ENCODE measurements around the gene PARD6G.

Gene PARD6G

DNA sequence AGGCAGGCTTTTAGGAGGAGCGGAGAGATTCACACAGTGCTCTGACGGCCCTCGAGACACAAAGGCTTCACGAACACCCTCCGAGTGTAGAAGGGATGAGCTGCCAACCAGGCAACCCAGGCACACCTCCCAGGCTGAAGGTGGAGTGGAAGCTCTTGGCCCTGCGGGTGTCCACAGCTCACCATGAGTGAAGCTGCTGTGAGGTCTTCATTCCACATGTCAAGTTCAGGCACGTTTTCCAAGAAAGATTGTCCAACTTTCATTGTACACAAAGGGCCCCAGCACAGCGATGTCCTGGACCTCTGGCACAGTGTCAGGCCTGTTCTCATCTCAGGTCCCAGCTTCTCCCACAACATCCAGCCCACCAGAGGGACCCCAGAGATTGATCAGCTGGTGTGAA lies 13.4 kb downstream of the PARD6G start:
- TF ChIP-seq, protein P1, sequence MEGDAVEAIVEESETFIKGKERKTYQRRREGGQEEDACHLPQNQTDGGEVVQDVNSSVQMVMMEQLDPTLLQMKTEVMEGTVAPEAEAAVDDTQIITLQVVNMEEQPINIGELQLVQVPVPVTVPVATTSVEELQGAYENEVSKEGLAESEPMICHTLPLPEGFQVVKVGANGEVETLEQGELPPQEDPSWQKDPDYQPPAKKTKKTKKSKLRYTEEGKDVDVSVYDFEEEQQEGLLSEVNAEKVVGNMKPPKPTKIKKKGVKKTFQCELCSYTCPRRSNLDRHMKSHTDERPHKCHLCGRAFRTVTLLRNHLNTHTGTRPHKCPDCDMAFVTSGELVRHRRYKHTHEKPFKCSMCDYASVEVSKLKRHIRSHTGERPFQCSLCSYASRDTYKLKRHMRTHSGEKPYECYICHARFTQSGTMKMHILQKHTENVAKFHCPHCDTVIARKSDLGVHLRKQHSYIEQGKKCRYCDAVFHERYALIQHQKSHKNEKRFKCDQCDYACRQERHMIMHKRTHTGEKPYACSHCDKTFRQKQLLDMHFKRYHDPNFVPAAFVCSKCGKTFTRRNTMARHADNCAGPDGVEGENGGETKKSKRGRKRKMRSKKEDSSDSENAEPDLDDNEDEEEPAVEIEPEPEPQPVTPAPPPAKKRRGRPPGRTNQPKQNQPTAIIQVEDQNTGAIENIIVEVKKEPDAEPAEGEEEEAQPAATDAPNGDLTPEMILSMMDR (IDR thresholded peaks at IDR 0.05) = no peak

DNA sequence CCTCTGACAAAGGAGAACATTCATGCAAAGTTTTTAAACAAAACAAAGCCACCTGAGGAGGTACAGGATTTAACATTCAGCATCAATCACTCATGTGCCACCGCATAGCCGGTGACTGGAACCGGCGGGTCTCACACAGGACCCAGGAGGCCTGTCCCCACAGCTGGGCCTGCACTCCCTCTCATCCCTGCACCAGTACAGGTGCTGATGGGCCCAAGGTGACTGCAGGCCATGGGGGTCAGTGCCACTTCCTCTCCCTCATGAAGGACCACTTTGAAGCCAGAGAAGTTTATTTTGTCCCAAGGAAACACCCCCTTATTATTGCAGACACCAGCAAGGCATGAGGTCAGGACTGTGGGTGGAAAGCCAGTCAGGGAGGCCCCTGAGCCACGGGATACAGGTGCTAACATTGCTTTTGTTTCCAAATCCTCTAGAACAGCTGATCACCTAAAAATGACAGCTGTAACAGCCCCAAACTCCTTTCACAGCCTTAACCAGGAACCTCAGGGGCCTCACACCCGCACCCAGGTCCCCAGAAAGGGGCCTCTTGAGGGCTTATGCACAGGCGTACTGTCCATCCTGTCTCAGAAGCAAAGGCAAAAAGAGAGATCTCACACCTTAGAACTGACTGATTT lies 14.0 kb downstream of the PARD6G start:
- TF ChIP-seq, protein P1 (IDR thresholded peaks at IDR 0.05) = no peak

DNA sequence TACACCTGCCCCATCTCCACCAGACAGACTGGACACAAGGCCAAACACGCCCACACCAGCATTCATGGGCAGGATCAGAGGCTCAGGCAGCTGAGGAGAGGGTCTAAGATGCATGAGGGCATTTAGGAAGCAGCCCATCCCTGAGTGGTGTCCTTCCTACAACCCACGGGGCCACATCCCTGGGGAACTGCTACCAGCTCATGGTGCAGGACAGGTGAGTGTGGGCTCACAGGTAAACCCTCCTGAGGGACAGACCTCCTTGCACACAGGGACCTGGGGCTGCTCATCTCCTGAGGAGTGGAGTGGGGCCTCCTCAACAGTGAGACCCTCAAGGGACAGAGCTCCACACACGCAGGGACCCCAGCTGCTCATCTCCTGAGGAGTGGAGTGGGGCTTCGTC lies 14.6 kb downstream of the PARD6G start:
- TF ChIP-seq, protein P1 (IDR thresholded peaks at IDR 0.05) = no peak

DNA sequence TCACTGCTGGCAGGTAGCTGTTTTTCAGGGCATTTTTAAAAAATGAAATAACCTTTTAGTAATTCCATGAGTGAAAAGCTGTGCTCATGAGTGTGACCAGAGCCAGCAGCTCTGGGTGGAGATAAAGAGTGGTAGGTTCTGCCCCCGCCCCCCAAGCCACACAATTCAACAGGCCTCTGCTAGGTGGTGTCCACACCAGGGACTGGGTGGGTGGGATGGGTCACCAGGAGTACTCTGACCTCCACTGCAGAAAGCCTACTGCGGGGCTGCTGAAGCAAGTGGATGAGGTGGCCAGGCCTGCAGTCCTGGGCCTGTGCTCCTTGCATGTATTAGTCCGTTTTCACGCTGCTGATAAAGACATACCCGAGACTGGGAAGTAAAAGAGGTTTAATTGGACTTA lies 15.3 kb downstream of the PARD6G start:
- TF ChIP-seq, protein P1 (IDR thresholded peaks at IDR 0.05) = no peak

DNA sequence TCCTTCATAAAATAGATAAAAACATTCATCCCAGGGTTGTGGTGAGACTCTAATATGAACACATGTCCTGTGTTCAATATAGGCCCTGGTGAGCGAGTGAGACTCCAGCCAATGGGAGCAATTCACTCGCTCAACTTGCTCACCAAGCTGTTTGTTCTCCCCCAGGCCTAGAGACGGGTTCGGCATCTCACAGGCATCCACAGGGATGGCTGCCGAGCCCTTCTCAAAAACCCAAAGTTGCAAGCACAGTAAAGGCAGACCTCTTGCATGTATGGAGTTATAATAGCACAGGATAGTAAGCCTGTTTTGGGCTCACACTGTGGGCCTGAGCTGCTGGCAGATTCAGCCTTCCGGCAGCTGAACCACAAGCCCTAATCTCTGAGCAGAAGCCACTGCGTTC lies 15.7 kb downstream of the PARD6G start:
- TF ChIP-seq, protein P1 (IDR thresholded peaks at IDR 0.05) = no peak

DNA sequence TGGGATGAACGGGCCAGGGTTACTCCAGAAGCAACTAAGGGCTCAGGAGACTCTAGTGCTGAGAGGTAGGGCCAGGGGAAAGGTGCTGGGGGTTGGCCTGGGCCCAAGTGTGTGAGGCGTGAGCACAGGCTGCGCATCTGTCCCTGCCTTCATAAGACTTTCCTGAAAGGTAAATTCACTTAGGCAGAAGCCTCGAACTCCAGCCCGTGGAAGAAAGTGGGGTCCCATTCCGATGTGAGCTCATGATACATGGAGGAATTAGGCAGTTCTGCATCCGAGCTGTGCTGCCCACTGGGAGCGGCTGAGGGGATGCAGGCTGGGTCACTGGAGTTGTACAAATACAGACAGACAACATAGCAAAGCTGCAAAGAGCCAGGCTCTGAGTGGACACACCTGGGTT lies 16.2 kb downstream of the PARD6G start:
- TF ChIP-seq, protein P1 (IDR thresholded peaks at IDR 0.05) = no peak

GRCh38 chr18:80229766-80230745 lies 17.3 kb downstream of the PARD6G start:
- TF ChIP-seq, protein P1 (IDR thresholded peaks at IDR 0.05) = no peak

Measured in LNCAP (cell line).